Measurements from ENCODE around the gene ITPRIP.

- TF ChIP-seq POLR2A (IDR thresholded peaks at IDR 0.05; ENCODE audit: low read depth, low read length): no peak
- no peak for TF ChIP-seq TAF1 (IDR thresholded peaks at IDR 0.05; ENCODE audit: low read depth, low read length)
- TF ChIP-seq POLR2AphosphoS5 (IDR thresholded peaks at IDR 0.05; ENCODE audit: low read depth, low read length): no peak
- TF ChIP-seq PAX5 (IDR thresholded peaks at IDR 0.05; ENCODE audit: insufficient read depth, low read length, severe bottlenecking): no peak
- TF ChIP-seq POU2F2 (IDR thresholded peaks at IDR 0.05; ENCODE audit: low read depth, low read length): no peak
- no peak for TF ChIP-seq SPI1 (IDR thresholded peaks at IDR 0.05; ENCODE audit: low read depth, low read length)
Observed at GRCh38 chr10:104331208-104331838, 6.9 kb downstream of the ITPRIP start.

All from GM12891 (cell line).